HCT116 (cell line): ENCODE measurements around the gene HS6ST3.

Experiments
- CEBPB ChIP-seq: IDR thresholded peaks from 2 replicates; pipeline ENCODE4 v1.6.1; 2012; ENCODE audit warnings: low read depth
- CTCF ChIP-seq, 3 experiments: fragments of 200-600 bp in 1 of 3; sonication (generic) in 1 of 3; IDR thresholded peaks in 2 of 3; conservative IDR thresholded peaks in 1 of 3; 2 replicates each; pipeline ENCODE4 v1.5.1; 2012 to 2017; ENCODE audit warnings: low read depth in 2 of 3, low read length in 2 of 3, antibody characterized with exemption in 1 of 3, borderline replicate concordance in 1 of 3, control low read depth in 1 of 3, mild to moderate bottlenecking in 1 of 3, mixed read lengths in 1 of 3, mixed run types in 1 of 3, moderate library complexity in 1 of 3; ENCODE audit not compliant: insufficient read depth in 1 of 3
- EZH2 ChIP-seq: fragments of 200-600 bp; sonication (generic); IDR thresholded peaks from 2 replicates; pipeline ENCODE4 v1.6.1; 2017; ENCODE audit warnings: antibody characterized with exemption, mixed run types
- JUND ChIP-seq: IDR thresholded peaks from 2 replicates; pipeline ENCODE4 v1.6.1; 2012
- POLR2A ChIP-seq: IDR thresholded peaks from 2 replicates; pipeline ENCODE4 v1.7.0; 2011; ENCODE audit warnings: borderline replicate concordance; ENCODE audit not compliant: insufficient read depth, insufficient read length; ENCODE audit errors: extremely low read depth
- REST ChIP-seq: IDR thresholded peaks from 2 replicates; pipeline ENCODE4 v1.6.1; 2012; ENCODE audit warnings: low read depth

GRCh38 chr13:96730676-96731075 is 640.8 kb downstream of the HS6ST3 start:
- TF ChIP-seq JUND (no peak), CTCF (IDR thresholded peaks at IDR 0.05 in 2 of 3, conservative IDR thresholded peaks at IDR 0.05 in 1 of 3; ENCODE audit: borderline replicate concordance in 1 of 3, insufficient read depth in 1 of 3, low read depth in 2 of 3, low read length in 2 of 3) (no peak), EZH2 (no peak), REST (no peak), CEBPB (no peak), POLR2A (no peak)
